K562 (cell line): ENCODE results near the gene CD4. TPM values are rescaled to one million over a fixed set of nuclear protein-coding genes. Genes with fewer than 3 reads are reported as not detected.
A peak's percentile ranks its signal among the peaks of the same experiment; 100 is the strongest.

Experiments used
- BHLHE40 ChIP-seq: IDR thresholded peaks from 2 replicates; pipeline ENCODE4 v1.6.1; 2011; ENCODE audit warnings: low read length, improper control_type of control experiment
- CBFA2T3 ChIP-seq: fragments of 450-650 bp; IDR thresholded peaks from 2 replicates; pipeline ENCODE4 v1.6.1; 2017
- RAD21 ChIP-seq, 2 experiments: fragments of 250-450 bp in 1 of 2; fragments of 450-650 bp in 1 of 2; sonication (Bioruptor Pico) in 1 of 2; formaldehyde crosslinking in 1 of 2; IDR thresholded peaks in 1 of 2; conservative IDR thresholded peaks in 1 of 2; 2 replicates each; pipeline versions ENCODE4 v1.4.0 to v1.8.0; 2020 to 2022; ENCODE audit warnings: mild to moderate bottlenecking in 2 of 2, moderate library complexity in 1 of 2
- SRSF1 ChIP-seq: fragments of 200-400 bp; formaldehyde crosslinking; IDR thresholded peaks from 2 replicates; pipeline ENCODE4 v1.6.1; 2017; ENCODE audit warnings: mild to moderate bottlenecking, low read depth, low read length, moderate library complexity
- ZKSCAN1 ChIP-seq: fragments of 150-350 bp; IDR thresholded peaks from 2 replicates; pipeline ENCODE4 v1.6.1; 2016; ENCODE audit warnings: low read depth, low read length
- ZNF668 ChIP-seq: fragments of 250-450 bp; sonication (Bioruptor Pico); IDR thresholded peaks from 2 replicates; pipeline ENCODE4 v1.8.0; 2022; ENCODE audit warnings: mild to moderate bottlenecking, inconsistent platforms
- polyA plus RNA-seq, 8 experiments: library from polyadenylated mRNA; depleted of rRNA in 4 of 8; stranded (reverse) in 5 of 8; unstranded in 3 of 8; fragments of >200 nt; fragmentation: Nextera tagmentation in 2 of 8; fragmentation: Illumina TruSeq in 1 of 8; extraction: Ambion mirVana in 2 of 8; extraction: Trizol in 1 of 8; gene quantifications; 2 replicates each; pipeline versions ENCODE4 v1.2.1 to v1.2.3, GENCODE V29; 2011 to 2014; ENCODE audit warnings: inconsistent platforms in 1 of 8, missing spikeins in 1 of 8
- total RNA-seq, 7 experiments: library from RNA; depleted of rRNA in 6 of 7; stranded (reverse); fragments of >200 nt in 6 of 7; fragmentation: Illumina TruSeq in 2 of 7; extraction: Trizol in 2 of 7; gene quantifications; 2 replicates each; pipeline versions ENCODE4 v1.2.1 to v1.2.3, GENCODE V29; 2011 to 2021; ENCODE audit warnings: low replicate concordance in 1 of 7
- TF ChIP-seq, protein P1 (sequence below), 2 experiments: fragments of 450-650 bp; IDR thresholded peaks; 2 replicates each; pipeline ENCODE4 v1.6.1; 2016; ENCODE audit warnings: mild to moderate bottlenecking in 2 of 2, borderline replicate concordance in 1 of 2, low read depth in 1 of 2, moderate library complexity in 1 of 2
- TF ChIP-seq, protein P2 (sequence below): sonication (generic); formaldehyde crosslinking; IDR thresholded peaks from 2 replicates; pipeline ENCODE4 v1.8.0; 2023; ENCODE audit warnings: mild to moderate bottlenecking, missing genetic modification reagents

Gene CD4
- total and polyA plus RNA-seq, 9 of the 15 experiments (the other 6 are each of a cell fraction or from before 2014, with no cell fraction given) = 0.06 to 0.27 (median 0.09) TPM; not detected in 5

DNA sequence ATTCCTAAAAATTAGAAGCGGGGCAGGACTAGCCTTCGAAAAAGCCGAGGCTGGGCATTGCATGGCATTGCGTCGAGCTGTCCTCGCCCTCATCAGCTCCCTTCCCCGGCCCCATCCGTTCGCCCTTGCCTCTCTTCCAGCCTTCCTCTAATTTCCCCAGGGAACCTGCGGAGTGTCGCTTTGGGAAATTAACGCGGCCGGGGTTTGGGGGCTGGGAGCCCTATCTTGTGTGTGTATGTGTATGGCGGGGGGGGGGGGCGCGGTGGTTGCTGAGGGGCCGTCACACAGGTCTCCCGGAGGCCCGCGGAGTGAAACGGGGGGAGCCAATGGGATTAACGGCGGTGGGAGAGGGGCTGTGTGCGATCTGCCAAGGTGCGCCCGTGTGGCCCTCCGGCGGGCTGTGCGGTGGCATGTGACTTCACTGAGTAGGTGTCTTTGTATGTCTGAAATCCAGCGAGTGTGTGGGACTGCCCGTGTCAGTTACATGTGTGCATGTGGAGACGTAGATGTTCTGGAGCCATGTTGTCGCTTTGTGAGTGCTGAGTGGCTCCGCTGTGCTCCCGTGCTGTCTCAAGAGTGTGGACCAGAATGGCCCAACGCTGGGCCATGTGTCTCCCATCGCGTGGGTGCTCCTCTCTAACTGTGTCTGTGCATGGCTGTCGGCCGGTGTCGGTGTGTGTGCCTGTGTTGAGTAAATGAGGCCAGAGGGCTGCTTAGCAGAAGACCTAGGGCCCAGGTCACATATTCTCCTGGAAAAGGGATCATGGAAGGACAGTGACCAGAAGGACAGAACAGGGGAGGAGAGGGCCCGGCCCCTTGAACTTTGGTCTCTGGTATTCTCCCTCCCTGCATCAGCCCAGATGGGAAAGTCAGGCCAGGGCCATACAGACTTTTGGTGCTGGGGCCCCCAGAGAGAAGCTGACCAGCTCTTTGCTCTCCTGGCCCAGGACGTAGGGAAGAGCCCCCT lies 21.7 kb upstream of the CD4 start (continued):
- TF ChIP-seq, protein P1, sequence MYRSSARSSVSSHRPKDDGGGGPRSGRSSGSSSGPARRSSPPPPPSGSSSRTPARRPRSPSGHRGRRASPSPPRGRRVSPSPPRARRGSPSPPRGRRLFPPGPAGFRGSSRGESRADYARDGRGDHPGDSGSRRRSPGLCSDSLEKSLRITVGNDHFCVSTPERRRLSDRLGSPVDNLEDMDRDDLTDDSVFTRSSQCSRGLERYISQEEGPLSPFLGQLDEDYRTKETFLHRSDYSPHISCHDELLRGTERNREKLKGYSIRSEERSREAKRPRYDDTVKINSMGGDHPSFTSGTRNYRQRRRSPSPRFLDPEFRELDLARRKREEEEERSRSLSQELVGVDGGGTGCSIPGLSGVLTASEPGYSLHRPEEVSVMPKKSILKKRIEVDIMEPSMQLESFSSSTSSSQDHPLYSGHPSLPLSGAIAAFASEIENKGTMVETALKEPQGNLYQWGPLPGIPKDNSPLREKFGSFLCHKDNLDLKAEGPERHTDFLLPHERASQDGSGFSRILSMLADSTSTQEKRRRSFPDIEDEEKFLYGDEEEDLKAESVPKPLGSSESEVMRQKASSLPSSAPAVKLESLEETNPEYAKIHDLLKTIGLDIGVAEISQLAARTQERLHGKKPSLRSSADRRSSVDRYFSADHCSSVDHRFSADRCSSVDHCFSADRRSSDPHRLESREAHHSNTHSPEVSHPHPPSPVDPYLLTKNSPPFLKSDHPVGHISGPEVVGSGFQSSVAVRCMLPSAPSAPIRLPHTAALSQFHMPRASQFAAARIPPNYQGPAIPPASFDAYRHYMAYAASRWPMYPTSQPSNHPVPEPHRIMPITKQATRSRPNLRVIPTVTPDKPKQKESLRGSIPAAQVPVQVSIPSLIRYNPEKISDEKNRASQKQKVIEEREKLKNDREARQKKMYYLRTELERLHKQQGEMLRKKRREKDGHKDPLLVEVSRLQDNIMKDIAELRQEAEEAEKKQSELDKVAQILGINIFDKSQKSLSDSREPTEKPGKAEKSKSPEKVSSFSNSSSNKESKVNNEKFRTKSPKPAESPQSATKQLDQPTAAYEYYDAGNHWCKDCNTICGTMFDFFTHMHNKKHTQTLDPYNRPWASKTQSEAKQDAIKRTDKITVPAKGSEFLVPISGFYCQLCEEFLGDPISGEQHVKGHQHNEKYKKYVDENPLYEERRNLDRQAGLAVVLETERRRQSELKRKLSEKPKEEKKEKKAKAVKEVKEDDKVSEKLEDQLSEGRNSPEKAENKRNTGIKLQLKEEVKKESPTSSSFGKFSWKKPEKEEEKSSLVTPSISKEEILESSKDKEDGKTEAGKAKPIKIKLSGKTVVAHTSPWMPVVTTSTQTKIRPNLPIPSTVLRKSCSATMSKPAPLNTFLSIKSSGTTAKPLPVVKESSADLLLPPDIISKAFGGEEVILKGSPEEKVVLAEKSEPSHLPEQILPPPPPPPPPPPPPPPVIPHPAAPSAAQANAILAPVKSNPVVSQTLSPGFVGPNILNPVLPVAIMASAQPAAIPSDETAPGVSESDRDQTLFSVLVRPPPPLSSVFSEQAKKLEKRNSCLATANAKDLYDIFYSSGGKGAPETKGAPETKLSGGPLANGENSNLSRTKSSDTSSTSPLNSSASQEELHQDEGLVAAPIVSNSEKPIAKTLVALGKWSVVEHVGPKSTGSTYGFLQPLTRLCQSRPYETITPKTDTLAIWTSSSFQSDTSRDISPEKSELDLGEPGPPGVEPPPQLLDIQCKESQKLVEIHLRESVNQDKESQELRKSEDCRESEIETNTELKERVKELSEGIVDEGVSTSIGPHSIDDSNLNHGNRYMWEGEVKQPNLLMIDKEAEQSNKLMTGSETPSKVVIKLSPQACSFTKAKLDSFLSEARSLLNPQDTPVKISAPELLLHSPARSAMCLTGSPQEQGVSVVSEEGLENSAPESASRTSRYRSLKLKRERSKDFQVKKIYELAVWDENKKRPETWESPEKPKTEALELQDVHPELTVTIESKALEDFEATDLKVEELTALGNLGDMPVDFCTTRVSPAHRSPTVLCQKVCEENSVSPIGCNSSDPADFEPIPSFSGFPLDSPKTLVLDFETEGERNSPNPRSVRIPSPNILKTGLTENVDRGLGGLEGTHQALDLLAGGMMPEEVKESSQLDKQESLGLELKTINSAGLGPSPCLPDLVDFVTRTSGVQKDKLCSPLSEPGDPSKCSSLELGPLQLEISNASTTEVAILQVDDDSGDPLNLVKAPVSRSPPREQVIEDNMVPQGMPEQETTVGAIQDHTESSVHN (IDR thresholded peaks at IDR 0.05; ENCODE audit: borderline replicate concordance in 1 of 2, low read depth in 1 of 2) = no peak
- no peak for TF ChIP-seq RAD21 (CRISPR knock-in tag; conservative IDR thresholded peaks at IDR 0.05 in 1 of 2, IDR thresholded peaks at IDR 0.05 in 1 of 2)
- no peak for TF ChIP-seq SRSF1
- TF ChIP-seq, protein P2, sequence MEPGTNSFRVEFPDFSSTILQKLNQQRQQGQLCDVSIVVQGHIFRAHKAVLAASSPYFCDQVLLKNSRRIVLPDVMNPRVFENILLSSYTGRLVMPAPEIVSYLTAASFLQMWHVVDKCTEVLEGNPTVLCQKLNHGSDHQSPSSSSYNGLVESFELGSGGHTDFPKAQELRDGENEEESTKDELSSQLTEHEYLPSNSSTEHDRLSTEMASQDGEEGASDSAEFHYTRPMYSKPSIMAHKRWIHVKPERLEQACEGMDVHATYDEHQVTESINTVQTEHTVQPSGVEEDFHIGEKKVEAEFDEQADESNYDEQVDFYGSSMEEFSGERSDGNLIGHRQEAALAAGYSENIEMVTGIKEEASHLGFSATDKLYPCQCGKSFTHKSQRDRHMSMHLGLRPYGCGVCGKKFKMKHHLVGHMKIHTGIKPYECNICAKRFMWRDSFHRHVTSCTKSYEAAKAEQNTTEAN = no peak
- TF ChIP-seq ZKSCAN1 = 0 out of 2 replicates have a peak, but pooled peaks have one; percentile 18
- 0 out of 2 replicates have a peak, but pooled peaks have one; percentile 15 for TF ChIP-seq BHLHE40
- no peak for TF ChIP-seq ZNF668 (CRISPR knock-in tag)
- TF ChIP-seq CBFA2T3 = no peak
